ENCODE data around the gene PPM1F.
"Not testable (repeated sequence)": the region's sequence is repeated elsewhere in the genome, so short reads cannot be mapped to it uniquely, and the experiment has no call there.

PPM1F gene

GRCh38 chr22:21940521-21940920 is 12.1 kb downstream of the PPM1F start:
- DNase-seq (ENCODE audit: low spot score), result no peak

- DNase-seq (ENCODE audit: low spot score), result not testable (repeated sequence)
Observed at GRCh38 chr22:21939935-21940334, 12.7 kb downstream of the PPM1F start.

DNA sequence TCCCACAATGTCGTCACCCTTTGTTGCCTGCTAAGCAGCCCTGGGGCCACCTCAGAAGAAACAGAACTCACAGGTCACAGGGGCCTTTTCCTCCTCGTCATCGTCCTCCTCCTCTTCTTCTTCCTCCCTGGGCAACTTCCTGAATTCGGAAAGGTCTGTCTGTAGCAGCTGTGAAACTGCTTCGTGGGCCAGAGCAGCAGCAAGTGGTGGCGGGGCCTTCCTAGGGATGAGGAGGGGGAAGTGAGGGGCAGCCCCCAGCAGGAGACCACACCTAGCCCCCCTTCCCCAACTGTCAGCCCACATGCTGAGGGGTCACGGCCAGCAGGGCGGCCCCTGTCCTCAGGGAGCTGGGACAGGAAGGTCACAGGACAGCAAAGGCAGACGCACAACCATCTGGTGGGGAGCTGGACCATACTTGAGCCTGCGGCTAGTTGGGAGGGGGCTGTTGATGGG is 13.2 kb downstream of the PPM1F start:
- DNase-seq (ENCODE audit: low spot score), result no peak

GRCh38 chr22:21938906-21939305 is 13.7 kb downstream of the PPM1F start:
- DNase-seq (ENCODE audit: low spot score), result no peak

- DNase-seq (ENCODE audit: low spot score), result peak; percentile 95
Observed at GRCh38 chr22:21938071-21938822, 14.4 kb downstream of the PPM1F start.

GRCh38 chr22:21937821-21938070 is 14.9 kb downstream of the PPM1F start:
- no peak for DNase-seq (ENCODE audit: low spot score)

DNA sequence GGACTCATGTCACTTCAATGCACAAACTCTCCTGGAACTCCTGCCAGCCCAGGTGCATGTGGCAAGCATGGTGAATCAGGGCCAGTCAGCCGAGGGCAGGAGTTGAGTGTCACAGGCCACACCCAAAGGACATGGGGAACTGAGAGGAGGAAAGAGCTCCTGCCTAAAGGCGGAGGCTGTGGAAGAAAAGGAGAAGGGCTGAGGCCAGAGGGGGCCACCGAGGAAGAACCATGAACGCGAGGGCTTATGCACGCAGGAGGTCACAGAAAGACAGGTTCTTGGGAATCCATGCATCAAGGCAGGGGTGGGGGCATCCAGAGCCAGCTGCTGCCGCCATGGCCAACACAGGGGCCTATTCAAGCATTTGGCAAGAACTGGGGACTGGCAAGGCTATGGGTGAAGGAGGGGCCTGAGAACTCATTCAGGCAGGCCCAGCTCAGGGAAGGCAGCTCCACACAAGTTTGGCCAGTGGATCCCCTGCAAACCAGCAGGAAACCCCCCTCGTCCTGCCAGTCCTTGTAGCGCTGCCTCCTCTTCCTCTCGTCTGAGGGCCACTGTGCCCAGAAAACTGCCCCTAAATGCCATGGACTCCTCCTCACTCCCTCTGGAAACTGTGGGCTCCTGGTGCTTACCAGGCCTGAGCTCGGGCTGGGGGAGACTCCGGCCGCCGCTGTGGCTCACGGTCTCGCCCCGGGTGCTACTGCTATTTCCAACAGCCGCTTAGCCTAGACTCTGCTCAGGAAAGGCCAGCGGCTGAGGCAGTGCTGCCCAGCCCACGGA is 15.4 kb downstream of the PPM1F start:
- DNase-seq (ENCODE audit: low spot score), result peak; percentile 65

- peak; percentile 79 for DNase-seq (ENCODE audit: low spot score)
Observed at GRCh38 chr22:21936151-21936775, 16.4 kb downstream of the PPM1F start.

DNA sequence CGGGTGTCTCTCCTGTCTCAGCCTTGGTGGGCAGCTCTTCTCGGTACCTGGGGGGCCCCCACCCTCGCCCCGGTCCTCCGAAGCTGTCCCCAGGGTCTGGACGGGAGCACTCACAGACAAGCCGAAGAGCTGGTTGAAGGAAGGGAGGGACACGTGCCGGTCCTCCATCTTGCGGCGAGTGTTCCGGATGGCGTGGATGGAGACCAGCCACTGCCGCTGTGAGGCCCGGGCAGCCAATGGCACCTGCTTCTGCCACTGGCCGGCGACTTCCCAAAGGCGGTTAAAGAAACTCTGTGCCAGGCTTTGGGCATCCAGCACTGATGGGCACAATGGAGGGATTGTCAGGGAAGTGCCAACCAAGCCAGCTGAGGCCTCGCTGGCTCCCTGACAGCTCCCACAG is 18.7 kb downstream of the PPM1F start:
- peak; percentile 76 for DNase-seq (ENCODE audit: low spot score)

DNA sequence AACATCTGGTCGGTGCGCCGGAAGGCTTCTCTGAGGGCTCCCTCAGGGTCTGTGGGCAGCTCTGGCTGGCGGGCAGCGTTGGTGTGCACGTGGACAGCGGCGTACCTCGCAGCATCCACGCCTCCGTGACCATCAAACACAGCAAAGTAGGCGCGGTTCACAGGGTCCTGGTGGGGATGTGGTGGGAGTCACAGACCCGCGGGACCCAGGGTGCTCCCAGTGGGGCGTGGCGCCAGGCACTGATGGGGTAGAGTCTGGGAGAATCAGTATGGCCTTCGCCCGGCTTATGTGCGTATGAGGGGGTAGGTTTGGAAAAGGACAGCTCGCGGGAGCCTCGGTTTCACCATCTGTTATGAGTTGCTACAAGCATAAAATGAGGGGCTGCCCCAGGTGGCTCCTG is 19.2 kb downstream of the PPM1F start:
- no peak for DNase-seq (ENCODE audit: low spot score)

DNA sequence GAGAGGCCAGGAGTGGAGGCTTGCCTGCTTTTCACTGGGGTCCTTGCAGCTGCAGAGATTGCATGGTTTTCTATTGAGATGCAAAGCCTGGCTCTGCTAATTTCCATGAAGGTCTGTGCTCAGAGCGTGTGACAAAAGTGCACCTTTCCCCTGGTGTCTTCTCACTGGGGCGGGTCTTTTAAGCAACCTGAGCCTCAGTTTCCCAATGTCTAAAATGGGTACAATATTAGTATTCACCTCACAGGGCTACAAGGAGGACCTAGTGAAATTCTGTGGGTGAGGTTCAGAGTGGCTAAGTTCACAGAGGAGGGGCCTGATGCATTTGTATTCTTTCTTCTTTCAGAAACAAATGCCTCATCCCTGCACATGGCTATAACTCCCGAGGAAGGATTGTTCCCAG is 20.3 kb downstream of the PPM1F start:
- no peak for DNase-seq (ENCODE audit: low spot score)

GRCh38 chr22:21931056-21931455 is 21.6 kb downstream of the PPM1F start:
- no peak for DNase-seq (ENCODE audit: low spot score)

GRCh38 chr22:21929253-21929652 is 23.4 kb downstream of the PPM1F start:
- DNase-seq (ENCODE audit: low spot score), result no peak

- DNase-seq (ENCODE audit: low spot score), result no peak
Observed at GRCh38 chr22:21928048-21928447, 24.6 kb downstream of the PPM1F start.

GRCh38 chr22:21927174-21927823 is 25.3 kb downstream of the PPM1F start:
- DNase-seq (ENCODE audit: low spot score), result peak; percentile 62

GRCh38 chr22:21926728-21927127 is 25.9 kb downstream of the PPM1F start:
- no peak for DNase-seq (ENCODE audit: low spot score)

- no peak for DNase-seq (ENCODE audit: low spot score)
Observed at GRCh38 chr22:21923163-21923561, 29.5 kb downstream of the PPM1F start.

DNA sequence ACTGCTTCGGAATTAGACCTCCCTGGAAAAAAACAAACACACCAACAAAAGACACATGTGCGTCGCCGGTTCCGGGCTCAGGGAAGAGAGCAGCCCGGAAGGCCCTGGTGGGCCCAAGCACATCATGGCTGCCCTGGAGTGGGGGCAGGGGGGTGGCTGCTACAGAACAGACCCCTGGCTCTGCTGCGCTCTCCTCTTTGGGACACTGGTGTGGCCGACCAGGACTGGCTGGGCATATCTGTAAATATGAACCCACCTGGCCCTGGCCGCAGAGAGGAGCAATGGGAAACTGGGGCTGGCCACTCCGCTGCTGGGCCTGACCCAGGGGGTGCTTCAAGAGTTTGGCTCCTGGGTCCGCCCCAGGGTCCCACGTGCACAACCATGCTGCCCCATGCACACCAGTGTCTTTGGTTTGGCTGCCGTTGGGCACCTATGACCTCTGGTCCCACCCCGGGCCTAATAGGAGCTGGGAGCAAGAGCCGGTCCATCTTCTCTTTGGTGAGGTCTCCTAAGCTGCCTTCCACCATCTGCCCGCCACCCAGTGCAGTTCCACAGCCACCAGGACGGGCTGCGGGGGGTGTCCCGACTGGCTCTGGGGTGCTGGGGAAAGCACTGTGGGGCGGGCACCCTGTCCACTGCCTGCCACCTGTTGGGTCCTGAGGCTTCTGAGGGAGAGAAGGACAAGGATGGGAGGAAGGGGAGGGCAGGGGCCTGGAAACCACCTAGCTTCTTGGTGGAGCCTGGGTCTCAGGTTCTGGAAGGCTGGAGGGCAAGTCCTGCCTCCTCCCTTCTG is 30.1 kb downstream of the PPM1F start:
- no peak for DNase-seq (ENCODE audit: low spot score)

DNA sequence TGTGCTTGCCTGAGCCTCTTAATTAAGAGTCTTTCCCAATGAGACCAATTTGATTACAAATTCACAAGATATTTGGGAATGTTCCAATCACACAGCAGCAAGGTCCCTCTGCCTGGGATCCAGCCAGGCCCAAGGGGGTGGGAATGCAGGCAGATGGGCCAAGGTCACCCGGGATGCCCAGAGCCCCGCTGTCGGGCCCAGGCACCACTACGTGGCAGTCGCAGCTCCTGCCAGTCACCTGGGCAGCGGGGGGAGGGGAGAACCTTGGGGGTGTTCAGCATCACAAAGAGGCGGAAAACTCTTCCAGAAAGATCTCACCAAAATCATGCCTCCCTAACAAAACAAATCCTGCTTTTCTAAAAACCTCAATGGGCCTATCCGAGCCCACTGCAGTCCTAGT is 30.9 kb downstream of the PPM1F start:
- DNase-seq (ENCODE audit: low spot score), result no peak

DNA sequence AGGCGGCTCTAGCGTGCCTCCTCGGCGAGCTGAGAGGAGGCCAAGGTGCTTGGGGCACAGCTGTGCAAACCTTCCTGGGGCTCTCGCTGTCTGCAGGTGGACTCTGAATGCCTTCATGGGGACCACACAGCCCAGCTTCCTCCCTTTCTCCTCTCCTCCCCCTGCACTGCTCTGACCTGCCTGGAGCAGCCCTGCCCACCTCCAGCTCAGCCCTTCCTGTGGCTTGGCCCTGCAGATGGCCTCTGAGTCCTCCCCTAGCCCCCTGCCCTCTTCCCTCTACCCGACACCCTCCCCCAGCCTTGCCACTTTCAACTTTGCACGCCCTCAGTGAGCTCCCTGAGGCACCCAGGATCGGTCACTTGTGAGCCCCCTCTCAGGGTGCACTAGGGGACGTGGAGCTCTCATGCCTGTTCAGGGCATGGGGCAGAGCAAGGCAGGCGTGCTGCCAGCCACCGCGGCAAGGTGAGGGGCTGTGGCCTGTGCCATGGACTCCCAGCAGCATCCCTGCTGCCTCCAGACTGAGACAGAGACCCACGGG is 31.4 kb downstream of the PPM1F start:
- DNase-seq (ENCODE audit: low spot score), result no peak

DNA sequence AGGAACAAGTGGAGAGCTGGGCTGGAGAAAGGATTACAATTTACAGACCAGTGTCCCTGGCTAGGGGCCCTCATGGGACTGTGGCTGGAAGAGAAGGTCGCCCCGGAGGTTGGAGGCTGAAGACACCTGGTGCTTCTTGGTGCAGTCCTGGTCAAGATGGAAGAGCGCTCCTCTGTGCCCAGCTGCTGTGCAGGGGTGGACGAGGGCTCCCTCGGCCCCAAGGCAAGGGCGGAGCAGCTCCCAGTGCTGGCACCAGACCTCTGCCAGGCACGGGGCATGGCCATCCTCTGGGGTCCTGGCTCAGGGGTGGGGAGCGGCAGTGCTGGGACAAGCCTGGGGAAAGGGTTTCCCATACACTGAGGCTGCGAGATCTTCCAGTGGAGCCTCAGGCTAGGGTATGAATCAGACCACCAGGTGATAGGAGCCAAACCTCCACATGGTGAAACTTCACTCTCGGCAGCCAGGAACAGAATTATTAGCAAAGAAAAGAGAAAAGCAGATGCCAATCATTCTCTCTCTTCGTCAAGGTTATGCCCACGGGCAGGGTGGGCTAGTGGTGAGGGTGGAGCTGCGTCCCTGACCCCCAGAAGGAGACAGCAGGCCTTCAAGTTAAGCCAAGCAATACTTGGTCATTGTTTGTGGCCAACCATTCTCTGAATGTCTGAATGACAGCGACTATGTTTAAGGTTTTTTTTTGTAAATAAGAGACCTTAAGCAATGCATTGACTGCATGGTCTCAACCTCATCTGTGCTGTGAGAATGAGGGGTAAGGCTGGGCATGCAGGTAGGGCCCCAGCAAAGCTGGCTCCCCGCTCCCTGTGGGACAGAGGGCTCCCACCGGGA is 32.1 kb downstream of the PPM1F start:
- DNase-seq (ENCODE audit: low spot score), result no peak
